D721Med (cell line): Measurements from ENCODE around the gene SDF4.

Experiments used
- DNase-seq: peaks from one replicate; pipeline ENCODE4 v3.0.0; 2011; ENCODE audit warnings: low spot score; ENCODE audit not compliant: insufficient read length
- FAIRE-seq: peaks from 2 replicates; lab custom pipeline; 2011; peaks lifted over from hg19 to GRCh38; lab: Jason Lieb, UNC
- TF ChIP-seq, protein P1 (sequence below): IDR thresholded peaks from 2 replicates; pipeline ENCODE4 v1.5.1; 2012; ENCODE audit warnings: mild to moderate bottlenecking, control low read depth; ENCODE audit not compliant: insufficient read depth; ENCODE audit errors: missing control alignments

Gene SDF4

GRCh38 chr1:1240348-1240732, 8.5 kb upstream of the SDF4 start:
- DNase-seq (no peak), FAIRE-seq (no peak)
- TF ChIP-seq, protein P1, sequence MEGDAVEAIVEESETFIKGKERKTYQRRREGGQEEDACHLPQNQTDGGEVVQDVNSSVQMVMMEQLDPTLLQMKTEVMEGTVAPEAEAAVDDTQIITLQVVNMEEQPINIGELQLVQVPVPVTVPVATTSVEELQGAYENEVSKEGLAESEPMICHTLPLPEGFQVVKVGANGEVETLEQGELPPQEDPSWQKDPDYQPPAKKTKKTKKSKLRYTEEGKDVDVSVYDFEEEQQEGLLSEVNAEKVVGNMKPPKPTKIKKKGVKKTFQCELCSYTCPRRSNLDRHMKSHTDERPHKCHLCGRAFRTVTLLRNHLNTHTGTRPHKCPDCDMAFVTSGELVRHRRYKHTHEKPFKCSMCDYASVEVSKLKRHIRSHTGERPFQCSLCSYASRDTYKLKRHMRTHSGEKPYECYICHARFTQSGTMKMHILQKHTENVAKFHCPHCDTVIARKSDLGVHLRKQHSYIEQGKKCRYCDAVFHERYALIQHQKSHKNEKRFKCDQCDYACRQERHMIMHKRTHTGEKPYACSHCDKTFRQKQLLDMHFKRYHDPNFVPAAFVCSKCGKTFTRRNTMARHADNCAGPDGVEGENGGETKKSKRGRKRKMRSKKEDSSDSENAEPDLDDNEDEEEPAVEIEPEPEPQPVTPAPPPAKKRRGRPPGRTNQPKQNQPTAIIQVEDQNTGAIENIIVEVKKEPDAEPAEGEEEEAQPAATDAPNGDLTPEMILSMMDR, result no peak

- TF ChIP-seq, protein P1, result no peak
- FAIRE-seq (no peak), DNase-seq (no peak)
Observed at GRCh38 chr1:1239614-1240347, 8.0 kb upstream of the SDF4 start.

DNA sequence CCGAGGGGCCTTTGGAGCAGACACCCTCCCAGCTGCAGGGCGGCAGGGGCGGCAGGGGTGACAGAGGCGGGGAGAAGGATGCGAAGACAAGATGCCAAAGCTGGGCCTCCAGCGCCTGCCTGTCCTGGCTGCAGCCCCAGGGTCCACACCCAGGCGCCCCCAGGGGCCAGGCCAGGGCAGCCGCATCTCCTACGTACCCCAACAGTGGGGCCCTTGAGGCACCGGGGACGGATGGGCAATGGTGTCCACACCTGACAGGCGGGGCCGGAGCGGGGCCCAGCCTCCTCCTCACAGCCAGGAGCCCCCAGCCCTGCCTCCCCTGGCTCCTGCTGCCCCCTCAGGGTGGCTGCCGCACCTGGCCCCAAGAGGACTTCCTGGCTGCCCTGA, 7.4 kb upstream of the SDF4 start:
- FAIRE-seq (no peak), DNase-seq (no peak)
- TF ChIP-seq, protein P1, result no peak

DNA sequence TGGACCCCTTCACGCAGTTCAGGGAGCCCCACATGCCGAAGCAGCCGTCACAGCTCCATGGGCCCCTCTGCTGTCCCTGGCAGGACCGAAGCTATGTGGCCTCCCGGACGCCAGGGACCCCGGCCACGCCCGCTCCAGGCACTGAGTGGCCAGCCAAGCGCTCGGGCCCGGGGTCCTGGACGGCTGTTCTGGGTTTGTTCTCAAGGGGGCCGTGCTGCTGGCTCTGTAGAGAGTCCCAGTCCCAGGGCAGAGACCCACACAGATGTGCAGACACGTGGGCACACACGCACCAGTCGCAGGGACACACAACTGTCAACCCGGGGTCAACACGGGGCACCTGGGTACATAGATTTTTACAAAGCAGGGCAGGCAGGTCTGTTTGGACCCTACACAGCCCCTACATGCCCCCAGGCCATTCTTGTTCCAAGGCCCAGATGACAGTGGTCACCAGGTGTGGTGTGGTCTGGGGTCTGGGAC, 6.9 kb upstream of the SDF4 start:
- FAIRE-seq (no peak), DNase-seq (no peak)
- TF ChIP-seq, protein P1, result no peak

- FAIRE-seq (no peak), DNase-seq (no peak)
- TF ChIP-seq, protein P1, result no peak
Observed at GRCh38 chr1:1237874-1238701, 6.3 kb upstream of the SDF4 start.

GRCh38 chr1:1236945-1237873, 5.4 kb upstream of the SDF4 start:
- FAIRE-seq (no peak), DNase-seq (no peak)
- TF ChIP-seq, protein P1, result no peak
